Epithelial cell of proximal tubule (primary cell): Measurements from ENCODE around the gene KDM5B. TPM values are rescaled to one million over a fixed set of nuclear protein-coding genes. Genes with fewer than 3 reads are reported as not detected.

ENCODE experiments used
- DNase-seq: peaks from one replicate; pipeline ENCODE4 v3.0.0-alpha.2; 2011; ENCODE audit warnings: low read depth
- H3K4me3 ChIP-seq: 2 replicates; pipeline ENCODE4 v1.5.1; 2011; ENCODE audit warnings: low read depth, mild to moderate bottlenecking, low read length
- CTCF ChIP-seq: conservative IDR thresholded peaks from 2 replicates; pipeline ENCODE4 v1.5.1; 2012; ENCODE audit warnings: low read depth, mild to moderate bottlenecking, low read length
- total RNA-seq: library from RNA; depleted of rRNA; stranded (reverse); fragments of >200 nt; gene quantifications from 2 replicates; pipeline ENCODE4 v1.2.3, GENCODE V29; 2015

KDM5B gene
- total RNA-seq, 1 donor from 2014 or later, result 46.2 TPM

GRCh38 chr1:202680586-202681352 lies 127.5 kb downstream of the KDM5B start:
- no peak for DNase-seq

GRCh38 chr1:202679406-202680177 lies 128.6 kb downstream of the KDM5B start:
- no peak for DNase-seq
- no peak overlapping the region for H3K4me3 ChIP-seq
- TF ChIP-seq CTCF, result no peak

More at GRCh38 chr1:202680586-202681352, 127.5 kb downstream of the KDM5B start:
- H3K4me3 ChIP-seq, result no peak overlapping the region
- no peak for TF ChIP-seq CTCF

DNA sequence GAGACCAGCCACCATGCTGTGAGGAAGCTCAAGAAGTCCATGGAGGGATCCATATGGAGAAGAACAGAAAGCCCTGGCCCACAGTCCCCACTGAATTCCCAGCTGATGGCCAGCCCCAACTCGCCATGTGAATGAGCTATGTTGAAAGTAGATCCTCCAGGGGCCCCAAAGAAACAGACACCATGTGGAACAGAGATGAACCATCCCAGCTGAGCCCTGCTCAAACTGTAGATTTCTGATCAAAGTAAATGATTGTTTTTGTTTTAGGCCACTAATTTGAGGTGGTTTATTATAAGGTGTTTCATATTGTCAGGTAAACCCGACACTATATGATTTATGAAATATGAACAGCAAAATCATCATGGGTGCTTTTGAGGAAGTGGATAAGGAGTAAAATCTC lies 130.8 kb downstream of the KDM5B start:
- DNase-seq, result no peak
- no peak overlapping the region for H3K4me3 ChIP-seq
- TF ChIP-seq CTCF, result no peak

Other genes with a start within 250 kb of the KDM5B start
- gene SYT2, start 98.0 kb downstream of the KDM5B start, total RNA-seq, result not detected in 2 replicates
- gene PCAT6, start 2.5 kb upstream of the KDM5B start, total RNA-seq, result 0.17 TPM in 1 of 2 replicates, not detected in the other
- 9.2 and 12.7 TPM in 2 replicates for gene RABIF, start 80.7 kb upstream of the KDM5B start, total RNA-seq
- 19.2 and 25.9 TPM in 2 replicates for gene KLHL12, start 118.8 kb upstream of the KDM5B start, total RNA-seq
- 59.0 and 73.9 TPM in 2 replicates for gene ADIPOR1, start 149.9 kb upstream of the KDM5B start, total RNA-seq
- 15.0 and 24.7 TPM in 2 replicates for gene CYB5R1, start 158.8 kb upstream of the KDM5B start, total RNA-seq
- 79.2 and 80.5 TPM in 2 replicates for gene TMEM183A, start 199.0 kb upstream of the KDM5B start, total RNA-seq
- 0.14 and 11.6 TPM in 2 replicates for gene PPFIA4, start 218.1 kb upstream of the KDM5B start, total RNA-seq